GM23338 (cell line): ENCODE results near the gene RABGAP1L. TPM values are rescaled to one million over a fixed set of nuclear protein-coding genes. Genes with fewer than 3 reads are reported as not detected.

ENCODE experiments used
- ATAC-seq: fragments of 200-7000 bp; cut with Tn5 transposase; 3 replicates; pipeline ENCODE4 v1.9.1; 2020
- DNase-seq: peaks from one replicate; pipeline ENCODE4 v3.0.0-alpha.2; 2015; ENCODE audit warnings: low spot score
- H2AFZ ChIP-seq: fragments of 200-600 bp; sonication (generic); 2 replicates; pipeline ENCODE4 v1.8.0; 2016; ENCODE audit warnings: antibody characterized with exemption, mild to moderate bottlenecking, moderate library complexity
- H3F3A ChIP-seq: fragments of 200-600 bp; sonication (generic); replicated peaks from 2 replicates; pipeline ENCODE4 v1.8.0; 2017; ENCODE audit warnings: antibody characterized with exemption, mixed run types, low read depth
- H3K27ac ChIP-seq: fragments of 200-600 bp; sonication (generic); 2 replicates; pipeline ENCODE4 v1.6.1; 2016; ENCODE audit warnings: low read depth
- H3K27me3 ChIP-seq: fragments of 200-600 bp; sonication (generic); 2 replicates; pipeline ENCODE4 v1.8.0; 2016; ENCODE audit warnings: mild to moderate bottlenecking, mixed run types, moderate library complexity; ENCODE audit not compliant: insufficient read depth
- H3K36me3 ChIP-seq: fragments of 200-600 bp; sonication (generic); 2 replicates; pipeline ENCODE4 v1.8.0; 2016; ENCODE audit warnings: mild to moderate bottlenecking; ENCODE audit not compliant: insufficient read depth
- H3K4me1 ChIP-seq: fragments of 200-600 bp; sonication (generic); 2 replicates; pipeline ENCODE4 v1.8.0; 2016; ENCODE audit warnings: mild to moderate bottlenecking, moderate library complexity; ENCODE audit not compliant: insufficient read depth
- H3K4me2 ChIP-seq: fragments of 200-600 bp; sonication (generic); 2 replicates; pipeline ENCODE4 v1.7.1; 2017; ENCODE audit warnings: mixed run types
- H3K4me3 ChIP-seq: fragments of 200-600 bp; sonication (generic); 2 replicates; pipeline ENCODE4 v1.6.1; 2016; ENCODE audit warnings: mixed run types
- H3K79me2 ChIP-seq: fragments of 200-600 bp; sonication (generic); replicated peaks from 2 replicates; pipeline ENCODE4 v1.8.0; 2017; ENCODE audit warnings: mild to moderate bottlenecking; ENCODE audit not compliant: insufficient read depth
- H3K9me2 ChIP-seq: fragments of 200-600 bp; sonication (generic); 2 replicates; pipeline ENCODE4 v1.8.0; 2017; ENCODE audit not compliant: insufficient read depth
- H4K20me1 ChIP-seq: fragments of 200-600 bp; sonication (generic); replicated peaks from 2 replicates; pipeline ENCODE4 v1.8.0; 2017; ENCODE audit warnings: mild to moderate bottlenecking; ENCODE audit not compliant: insufficient read depth
- H3K27ac Mint-ChIP-seq: 2 replicates; pipeline ENCODE4 v1.8.0; 2020; ENCODE audit warnings: inconsistent platforms, mild to moderate bottlenecking, moderate library complexity, mixed read lengths
- H3K27me3 Mint-ChIP-seq: 3 replicates; pipeline ENCODE4 v1.8.0; 2022; ENCODE audit warnings: low read depth, mild to moderate bottlenecking, moderate library complexity, mixed read lengths, inconsistent platforms; ENCODE audit not compliant: insufficient read depth, poor library complexity
- H3K36me3 Mint-ChIP-seq: 3 replicates; pipeline ENCODE4 v1.8.0; 2021; ENCODE audit warnings: low read depth, mild to moderate bottlenecking, inconsistent platforms, moderate library complexity, mixed read lengths
- H3K4me1 Mint-ChIP-seq: 3 replicates; pipeline ENCODE4 v1.8.0; 2020; ENCODE audit warnings: mild to moderate bottlenecking, inconsistent platforms, mixed read lengths
- H3K4me3 Mint-ChIP-seq: 3 replicates; pipeline ENCODE4 v1.8.0; 2021; ENCODE audit warnings: moderate library complexity, mild to moderate bottlenecking, inconsistent platforms, mixed read lengths
- H3K9me3 Mint-ChIP-seq: 3 replicates; pipeline ENCODE4 v1.8.0; 2020; ENCODE audit warnings: moderate library complexity, mild to moderate bottlenecking, inconsistent platforms, mixed read lengths
- CREB1 ChIP-seq: fragments of 250-450 bp; sonication (Bioruptor Pico); IDR thresholded peaks from 2 replicates; pipeline ENCODE4 v1.5.0; 2020; ENCODE audit warnings: low read depth, mild to moderate bottlenecking, moderate library complexity
- ETS1 ChIP-seq: IDR thresholded peaks from 2 replicates; pipeline ENCODE4 v1.6.1; 2016; ENCODE audit warnings: antibody characterized with exemption
- EZH2 ChIP-seq: fragments of 200-600 bp; sonication (generic); IDR thresholded peaks from one replicate; pipeline ENCODE4 v1.8.0; 2017; ENCODE audit warnings: antibody characterized with exemption, mild to moderate bottlenecking, low read depth; ENCODE audit not compliant: unreplicated experiment
- EZH2phosphoT487 ChIP-seq: fragments of 200-600 bp; sonication (generic); IDR thresholded peaks from one replicate; pipeline ENCODE4 v1.8.1; 2018; ENCODE audit warnings: antibody characterized with exemption; ENCODE audit not compliant: unreplicated experiment
- JUNB ChIP-seq: IDR thresholded peaks from one replicate; pipeline ENCODE4 v1.6.1; 2016; ENCODE audit warnings: antibody characterized with exemption; ENCODE audit not compliant: unreplicated experiment
- NANOG ChIP-seq: IDR thresholded peaks from 2 replicates; pipeline ENCODE4 v1.6.1; 2016; ENCODE audit warnings: antibody characterized with exemption, borderline replicate concordance
- POLR2AphosphoS5 ChIP-seq: IDR thresholded peaks from 2 replicates; pipeline ENCODE4 v1.6.1; 2016; ENCODE audit warnings: antibody characterized with exemption, low read depth
- ZNF114 ChIP-seq: fragments of 250-450 bp; sonication (Bioruptor Pico); IDR thresholded peaks from 2 replicates; pipeline ENCODE4 v1.5.0; 2020; ENCODE audit warnings: mild to moderate bottlenecking, moderate library complexity
- ZNF331 ChIP-seq: fragments of 250-450 bp; sonication (Bioruptor Pico); IDR thresholded peaks from 2 replicates; pipeline ENCODE4 v1.5.0; 2020; ENCODE audit warnings: low read depth, mild to moderate bottlenecking, moderate library complexity
- ZNF462 ChIP-seq: fragments of 250-450 bp; sonication (Bioruptor Pico); IDR thresholded peaks from 2 replicates; pipeline ENCODE4 v1.5.0; 2020; ENCODE audit warnings: mild to moderate bottlenecking, moderate library complexity
- polyA plus RNA-seq: library from polyadenylated mRNA; unstranded; fragments of >200 nt; fragmentation: Nextera tagmentation; extraction: Ambion mirVana; gene quantifications from 2 replicates; pipeline ENCODE4 v1.2.1, GENCODE V29; 2016
- total RNA-seq: library from RNA; depleted of rRNA; stranded (reverse); fragments of >200 nt; shearing (Covaris generic); gene quantifications from 2 replicates; pipeline ENCODE4 v1.2.3, GENCODE V29; 2014
- TF ChIP-seq, protein P1 (sequence below): IDR thresholded peaks from one replicate; pipeline ENCODE4 v1.6.1; 2018; ENCODE audit warnings: antibody characterized with exemption; ENCODE audit not compliant: unreplicated experiment

Gene RABGAP1L
- total and polyA plus RNA-seq, 2 experiments from 2014 or later: 83.2 to 136 TPM

- peaks cover 4% of the 10 kb centered on the region; the same call in 1 of the 2 replicates for H3K9me2 ChIP-seq
- H3K4me1 ChIP-seq: peaks cover 4% of the 10 kb centered on the region; the same call in 1 of the 2 replicates
- H3K27ac ChIP-seq: no peak overlapping the region
- TF ChIP-seq ZNF331 (CRISPR knock-in tag) (no peak), POLR2AphosphoS5 (no peak), ETS1 (no peak), EZH2phosphoT487 (no peak), ZNF462 (CRISPR knock-in tag) (no peak), CREB1 (CRISPR knock-in tag) (no peak), NANOG (no peak), ZNF114 (CRISPR knock-in tag) (no peak), JUNB (no peak), EZH2 (no peak)
- TF ChIP-seq, protein P1, sequence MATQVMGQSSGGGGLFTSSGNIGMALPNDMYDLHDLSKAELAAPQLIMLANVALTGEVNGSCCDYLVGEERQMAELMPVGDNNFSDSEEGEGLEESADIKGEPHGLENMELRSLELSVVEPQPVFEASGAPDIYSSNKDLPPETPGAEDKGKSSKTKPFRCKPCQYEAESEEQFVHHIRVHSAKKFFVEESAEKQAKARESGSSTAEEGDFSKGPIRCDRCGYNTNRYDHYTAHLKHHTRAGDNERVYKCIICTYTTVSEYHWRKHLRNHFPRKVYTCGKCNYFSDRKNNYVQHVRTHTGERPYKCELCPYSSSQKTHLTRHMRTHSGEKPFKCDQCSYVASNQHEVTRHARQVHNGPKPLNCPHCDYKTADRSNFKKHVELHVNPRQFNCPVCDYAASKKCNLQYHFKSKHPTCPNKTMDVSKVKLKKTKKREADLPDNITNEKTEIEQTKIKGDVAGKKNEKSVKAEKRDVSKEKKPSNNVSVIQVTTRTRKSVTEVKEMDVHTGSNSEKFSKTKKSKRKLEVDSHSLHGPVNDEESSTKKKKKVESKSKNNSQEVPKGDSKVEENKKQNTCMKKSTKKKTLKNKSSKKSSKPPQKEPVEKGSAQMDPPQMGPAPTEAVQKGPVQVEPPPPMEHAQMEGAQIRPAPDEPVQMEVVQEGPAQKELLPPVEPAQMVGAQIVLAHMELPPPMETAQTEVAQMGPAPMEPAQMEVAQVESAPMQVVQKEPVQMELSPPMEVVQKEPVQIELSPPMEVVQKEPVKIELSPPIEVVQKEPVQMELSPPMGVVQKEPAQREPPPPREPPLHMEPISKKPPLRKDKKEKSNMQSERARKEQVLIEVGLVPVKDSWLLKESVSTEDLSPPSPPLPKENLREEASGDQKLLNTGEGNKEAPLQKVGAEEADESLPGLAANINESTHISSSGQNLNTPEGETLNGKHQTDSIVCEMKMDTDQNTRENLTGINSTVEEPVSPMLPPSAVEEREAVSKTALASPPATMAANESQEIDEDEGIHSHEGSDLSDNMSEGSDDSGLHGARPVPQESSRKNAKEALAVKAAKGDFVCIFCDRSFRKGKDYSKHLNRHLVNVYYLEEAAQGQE: no peak
- Mint-ChIP-seq H3K9me3 (no peaks in the 10 kb centered on the region), H3K36me3 (no peaks in the 10 kb centered on the region), H3K27ac (no peak overlapping the region), H3K27me3 (no peaks in the 10 kb centered on the region), H3K4me3 (no peak overlapping the region), H3K4me1 (no peaks in the 10 kb centered on the region)
- H4K20me1 ChIP-seq: no peaks in the 10 kb centered on the region
- no peaks in the 10 kb centered on the region for H3K36me3 ChIP-seq
- no peaks in the 10 kb centered on the region for H3K27me3 ChIP-seq
- DNase-seq (no peak), ATAC-seq (no peak)
- no peak overlapping the region for H3K4me3 ChIP-seq
- H3K4me2 ChIP-seq: no peak overlapping the region
- no peaks in the 10 kb centered on the region for H3K79me2 ChIP-seq
- no peaks in the 10 kb centered on the region for H3F3A ChIP-seq
- no peak overlapping the region for H2AFZ ChIP-seq
These were observed 665.8 kb downstream of the RABGAP1L start for GRCh38 chr1:174825127-174825526.
